Right lobe of liver (tissue), 4 donors: Measurements from ENCODE around the gene ADPRHL1.

Experiments
- POLR2A ChIP-seq: fragments of 450-650 bp; IDR thresholded peaks from one replicate; pipeline ENCODE4 v1.6.1; 2017; ENCODE audit warnings: antibody characterized with exemption, mild to moderate bottlenecking
- TF ChIP-seq, protein P1 (sequence below), 4 donors: fragments of 200-600 bp in 3 of 4; fragments of 450-650 bp in 1 of 4; IDR thresholded peaks; one replicate each; pipeline versions ENCODE4 v1.5.1 to v1.8.0; 2016 to 2022; ENCODE audit warnings: antibody characterized with exemption in 4 of 4, mild to moderate bottlenecking in 2 of 4
- donor health status: DM: no; HTN: no; CAD: no.
- donor health status: DM: no; HTN: no; CAD: no.
- donor health status: DM: no; HTN: yes; CAD: no.

- no peak for TF ChIP-seq POLR2A
- TF ChIP-seq, protein P1, sequence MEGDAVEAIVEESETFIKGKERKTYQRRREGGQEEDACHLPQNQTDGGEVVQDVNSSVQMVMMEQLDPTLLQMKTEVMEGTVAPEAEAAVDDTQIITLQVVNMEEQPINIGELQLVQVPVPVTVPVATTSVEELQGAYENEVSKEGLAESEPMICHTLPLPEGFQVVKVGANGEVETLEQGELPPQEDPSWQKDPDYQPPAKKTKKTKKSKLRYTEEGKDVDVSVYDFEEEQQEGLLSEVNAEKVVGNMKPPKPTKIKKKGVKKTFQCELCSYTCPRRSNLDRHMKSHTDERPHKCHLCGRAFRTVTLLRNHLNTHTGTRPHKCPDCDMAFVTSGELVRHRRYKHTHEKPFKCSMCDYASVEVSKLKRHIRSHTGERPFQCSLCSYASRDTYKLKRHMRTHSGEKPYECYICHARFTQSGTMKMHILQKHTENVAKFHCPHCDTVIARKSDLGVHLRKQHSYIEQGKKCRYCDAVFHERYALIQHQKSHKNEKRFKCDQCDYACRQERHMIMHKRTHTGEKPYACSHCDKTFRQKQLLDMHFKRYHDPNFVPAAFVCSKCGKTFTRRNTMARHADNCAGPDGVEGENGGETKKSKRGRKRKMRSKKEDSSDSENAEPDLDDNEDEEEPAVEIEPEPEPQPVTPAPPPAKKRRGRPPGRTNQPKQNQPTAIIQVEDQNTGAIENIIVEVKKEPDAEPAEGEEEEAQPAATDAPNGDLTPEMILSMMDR (IDR thresholded peaks at IDR 0.05): no peak
Observed at GRCh38 chr13:113403255-113404104, 49.8 kb downstream of the ADPRHL1 start.
